Subcutaneous abdominal adipose tissue (tissue), 5 donors: Measurements from ENCODE around the gene NFKBIB.
"Not testable (repeated sequence)": the region's sequence is repeated elsewhere in the genome, so short reads cannot be mapped to it uniquely, and the experiment has no call there.

Experiments
- H3K27ac ChIP-seq: one replicate; pipeline ENCODE4 v1.7.0; 2013; ENCODE audit warnings: low read depth, mild to moderate bottlenecking, inconsistent platforms, low read length, moderate library complexity
- H3K27me3 ChIP-seq, 5 donors: one replicate each; pipeline ENCODE4 v1.7.0; 2013; ENCODE audit warnings: low read length in 5 of 5, inconsistent platforms in 1 of 5; ENCODE audit not compliant: control insufficient read depth in 5 of 5, insufficient read depth in 4 of 5
- H3K36me3 ChIP-seq, 5 donors: one replicate each; pipeline ENCODE4 v1.7.0; 2013; ENCODE audit warnings: low read length in 5 of 5; ENCODE audit not compliant: control insufficient read depth in 5 of 5, insufficient read depth in 5 of 5
- H3K4me1 ChIP-seq, 5 donors: one replicate each; pipeline ENCODE4 v1.7.0; 2013; ENCODE audit warnings: low read length in 5 of 5, mild to moderate bottlenecking in 3 of 5, moderate library complexity in 1 of 5; ENCODE audit not compliant: control insufficient read depth in 5 of 5, insufficient read depth in 5 of 5
- H3K4me3 ChIP-seq, 5 donors: one replicate each; pipeline ENCODE4 v1.7.0; 2013; ENCODE audit warnings: low read length in 5 of 5, low read depth in 1 of 5
- H3K9ac ChIP-seq, 5 donors: one replicate each; pipeline ENCODE4 v1.7.0; 2013; ENCODE audit warnings: low read length in 5 of 5, mild to moderate bottlenecking in 4 of 5, moderate library complexity in 3 of 5
- H3K9me3 ChIP-seq, 5 donors: one replicate each; pipeline ENCODE4 v1.7.0; 2013; ENCODE audit warnings: low read length in 5 of 5; ENCODE audit not compliant: control insufficient read depth in 5 of 5
- donor health status: healthy.
- donor health status: healthy.
- donor health status: healthy.
- donor health status: healthy.
- donor health status: healthy.

The NFKBIB gene

DNA sequence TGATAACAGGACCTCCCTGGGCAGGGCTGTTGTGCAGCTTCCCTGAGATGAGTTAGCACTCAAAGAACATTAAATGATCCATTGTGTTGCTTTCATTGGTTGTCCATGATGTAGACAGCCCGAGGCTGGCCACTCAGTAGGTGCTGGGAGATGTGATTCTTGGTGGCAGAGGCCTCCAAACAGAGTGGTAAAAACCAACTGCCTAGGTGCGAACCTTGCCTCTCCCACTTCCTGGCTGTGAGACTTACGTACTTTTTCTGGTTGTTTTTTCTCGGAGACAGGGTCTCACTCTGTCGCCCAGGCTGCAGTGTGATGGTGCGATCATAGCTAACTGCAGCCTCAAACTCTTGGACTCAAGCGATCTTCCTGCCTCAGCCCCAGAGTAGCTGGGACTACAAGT is 24.6 kb downstream of the NFKBIB start:
- H3K9me3 ChIP-seq: no peaks in the 10 kb centered on the region
- H3K4me1 ChIP-seq: peaks cover 0 to 3% (median 2%) of the 10 kb centered on the region in 5 donors
- peaks cover 0 to 40% (median 29%) of the 10 kb centered on the region in 5 donors for H3K36me3 ChIP-seq
- H3K9ac ChIP-seq: no peak overlapping the region
- H3K27me3 ChIP-seq: no peaks in the 10 kb centered on the region
- H3K27ac ChIP-seq: no peak overlapping the region
- no peak overlapping the region for H3K4me3 ChIP-seq

GRCh38 chr19:38928391-38929001 is 28.7 kb downstream of the NFKBIB start:
- peaks cover 0 to 35% (median 23%) of the 10 kb centered on the region in 5 donors for H3K36me3 ChIP-seq
- H3K9me3 ChIP-seq: no peaks in the 10 kb centered on the region
- no peak overlapping the region for H3K27ac ChIP-seq
- H3K4me3 ChIP-seq: no peak overlapping the region
- H3K4me1 ChIP-seq: peaks cover 2 to 31% (median 20%) of the 10 kb centered on the region in 5 donors
- H3K27me3 ChIP-seq: no peaks in the 10 kb centered on the region
- H3K9ac ChIP-seq: no peak overlapping the region

- Histone ChIP-seq H3K36me3 (peaks cover 0 to 26% (median 16%) of the 10 kb centered on the region in 5 donors), H3K4me1 (peaks cover 2 to 31% (median 20%) of the 10 kb centered on the region in 5 donors)
Measured at GRCh38 chr19:38929929-38930775, 30.4 kb downstream of the NFKBIB start, which contains the start of gene SARS2. TSS of gene SARS2 (minus strand) at chr19:38930763. CDS start at chr19:38930736, 27 bp downstream.

GRCh38 chr19:38930776-38931520 is 31.2 kb downstream of the NFKBIB start, which contains the start of gene MRPS12:
TSS of gene MRPS12 (plus strand) at chr19:38930944. CDS start at chr19:38931295, 351 bp downstream.
- peak within 1 kb of the TSS; percentile 75 to 94 (median 90) for H3K9ac ChIP-seq
- H3K4me1 ChIP-seq: peaks cover 2 to 31% (median 20%) of the 10 kb centered on the region in 5 donors
- no peaks in the 10 kb centered on the region for H3K27me3 ChIP-seq
- peaks cover 0 to 5% (median 0%) of the 10 kb centered on the region in 5 donors for H3K9me3 ChIP-seq
- H3K27ac ChIP-seq: peak within 1 kb of the TSS; percentile 75
- H3K4me3 ChIP-seq: peak within 1 kb of the TSS; percentile 83 to 97 (median 94)
- H3K36me3 ChIP-seq: peaks cover 0 to 18% (median 11%) of the 10 kb centered on the region in 5 donors

More at GRCh38 chr19:38929929-38930775, 30.4 kb downstream of the NFKBIB start, which contains the start of gene SARS2:
- H3K4me3 ChIP-seq: peak within 1 kb of the TSS; percentile 83 to 97 (median 94)
- peak within 1 kb of the TSS; percentile 75 for H3K27ac ChIP-seq
- H3K27me3 ChIP-seq: no peaks in the 10 kb centered on the region
- H3K9me3 ChIP-seq: peaks cover 0 to 2% (median 0%) of the 10 kb centered on the region in 5 donors
- peak within 1 kb of the TSS; percentile 75 to 94 (median 90) for H3K9ac ChIP-seq

GRCh38 chr19:38931521-38931793 is 31.7 kb downstream of the NFKBIB start:
- peaks cover 0 to 16% (median 11%) of the 10 kb centered on the region in 5 donors for H3K36me3 ChIP-seq

DNA sequence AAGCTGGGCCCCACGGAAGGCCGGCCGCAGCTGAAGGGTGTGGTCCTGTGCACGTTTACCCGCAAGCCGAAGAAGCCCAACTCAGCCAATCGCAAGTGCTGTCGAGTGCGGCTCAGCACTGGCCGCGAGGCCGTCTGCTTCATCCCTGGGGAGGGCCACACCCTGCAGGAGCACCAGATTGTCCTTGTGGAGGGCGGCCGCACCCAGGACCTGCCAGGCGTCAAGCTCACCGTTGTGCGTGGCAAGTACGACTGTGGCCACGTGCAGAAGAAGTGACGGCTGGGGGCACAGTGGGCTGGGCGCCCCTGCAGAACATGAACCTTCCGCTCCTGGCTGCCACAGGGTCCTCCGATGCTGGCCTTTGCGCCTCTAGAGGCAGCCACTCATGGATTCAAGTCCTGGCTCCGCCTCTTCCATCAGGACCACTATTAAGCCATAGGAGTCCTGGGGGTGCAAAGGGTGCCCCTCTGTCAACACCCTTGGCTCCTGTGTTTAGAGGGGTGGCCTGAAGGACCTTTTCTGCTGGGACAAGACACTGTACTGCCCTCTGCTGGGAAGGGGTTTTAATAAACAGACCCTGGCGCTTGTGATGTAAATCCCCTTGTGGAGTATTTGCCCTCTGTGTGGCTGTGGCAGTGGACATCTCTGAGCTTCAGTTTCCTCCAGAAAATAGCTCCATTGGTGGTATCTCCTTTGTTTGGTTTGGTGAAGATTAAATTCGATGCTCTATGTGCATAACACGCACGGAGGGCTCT is 32.8 kb downstream of the NFKBIB start:
- Histone ChIP-seq H3K27ac (no peak overlapping the region), H3K9me3 (peaks cover 0 to 5% (median 0%) of the 10 kb centered on the region in 5 donors), H3K36me3 (peaks cover 0 to 16% (median 11%) of the 10 kb centered on the region in 5 donors), H3K4me1 (peaks cover 2 to 31% (median 20%) of the 10 kb centered on the region in 5 donors), H3K27me3 (no peaks in the 10 kb centered on the region), H3K9ac (no peak overlapping the region), H3K4me3 (no peak overlapping the region)

More at GRCh38 chr19:38931521-38931793, 31.7 kb downstream of the NFKBIB start:
- H3K4me3 ChIP-seq: peak overlapping the region; percentile 83 to 97 (median 94)
- H3K27ac ChIP-seq: peak overlapping the region; percentile 75
- peak overlapping the region; percentile 75 to 94 (median 90) for H3K9ac ChIP-seq
- H3K9me3 ChIP-seq: peaks cover 0 to 5% (median 0%) of the 10 kb centered on the region in 5 donors
- H3K27me3 ChIP-seq: no peaks in the 10 kb centered on the region
- H3K4me1 ChIP-seq: peaks cover 2 to 31% (median 20%) of the 10 kb centered on the region in 5 donors

GRCh38 chr19:38933544-38933943 is 33.8 kb downstream of the NFKBIB start:
- Histone ChIP-seq H3K9me3 (peaks cover 0 to 5% (median 0%) of the 10 kb centered on the region in 5 donors), H3K27me3 (no peaks in the 10 kb centered on the region), H3K4me1 (peaks cover 2 to 31% (median 20%) of the 10 kb centered on the region in 5 donors), H3K27ac (no peak overlapping the region), H3K36me3 (peaks cover 0 to 16% (median 11%) of the 10 kb centered on the region in 5 donors), H3K4me3 (no peak overlapping the region), H3K9ac (no peak overlapping the region)

DNA sequence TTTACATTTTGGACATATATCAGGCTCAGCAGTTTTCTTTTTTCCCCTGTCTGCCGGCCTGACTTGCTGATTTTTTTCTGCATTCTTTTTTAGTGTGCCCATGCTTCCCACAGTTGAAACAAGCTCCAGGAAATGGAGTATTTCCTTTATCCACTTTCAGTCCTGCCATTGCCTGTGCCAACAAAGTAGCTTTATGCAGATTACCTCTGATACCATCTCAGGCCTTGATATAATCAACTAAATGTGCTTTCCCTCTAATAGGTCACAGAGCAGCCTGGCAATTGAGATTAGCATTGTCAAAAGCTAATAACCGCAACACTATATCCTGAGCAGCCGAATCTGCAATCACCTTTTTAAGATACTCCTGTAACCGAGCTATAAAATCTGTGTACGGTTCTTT is 40.2 kb downstream of the NFKBIB start:
- Histone ChIP-seq H3K9me3 (peaks cover 0 to 4% (median 0%) of the 10 kb centered on the region in 5 donors), H3K4me1 (no peaks in the 10 kb centered on the region), H3K27me3 (no peaks in the 10 kb centered on the region), H3K4me3 (no peak overlapping the region), H3K36me3 (peaks cover 0 to 8% (median 3%) of the 10 kb centered on the region in 5 donors), H3K27ac (no peak overlapping the region), H3K9ac (peak overlapping the region in 1 of 5 donors; percentile 10)

DNA sequence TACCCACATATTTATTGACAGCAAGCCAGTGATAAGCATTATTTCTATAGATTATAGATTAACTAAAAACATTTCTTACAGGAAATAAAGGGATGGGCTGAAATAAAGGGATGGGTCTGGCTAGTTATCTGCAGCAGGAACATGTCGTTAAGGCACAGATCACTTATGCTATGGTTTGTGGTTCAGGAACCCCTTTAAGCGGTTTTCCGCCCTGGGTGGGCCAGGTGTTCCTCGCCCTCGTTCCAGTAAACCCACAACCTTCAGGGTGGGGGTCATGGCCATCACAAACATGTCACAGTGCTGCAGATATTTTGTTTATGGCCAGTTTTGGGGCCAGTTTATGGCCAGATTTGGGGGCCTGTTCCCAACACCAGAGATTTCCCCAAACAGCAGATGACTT is 41.7 kb downstream of the NFKBIB start:
- not testable (repeated sequence) for H3K4me1 ChIP-seq, H3K4me3 ChIP-seq, H3K27ac ChIP-seq, H3K9me3 ChIP-seq, H3K9ac ChIP-seq, H3K27me3 ChIP-seq
- peaks cover 0 to 17% (median 10%) of the 10 kb centered on the region in 5 donors for H3K36me3 ChIP-seq
